Stimulated activated CD8-positive, alpha-beta memory T cell treated with anti-CD3 and anti-CD28 coated beads, Interleukin-2, amount 100 ng/mL, for 48 hours (primary cell): ENCODE measurements around the gene ATXN10.
"Not testable (repeated sequence)": the region's sequence is repeated elsewhere in the genome, so short reads cannot be mapped to it uniquely, and the experiment has no call there.

Experiments
- DNase-seq, 2 donors: peaks; one replicate each; pipeline ENCODE4 v3.0.0-alpha.2; 2020; ENCODE audit warnings: low read depth in 2 of 2

The ATXN10 gene

GRCh38 chr22:45709060-45709739 lies 37.6 kb downstream of the ATXN10 start:
- no peak for DNase-seq

- DNase-seq: no peak
Measured at GRCh38 chr22:45709866-45710265, 38.2 kb downstream of the ATXN10 start.

- DNase-seq: no peak
Measured at GRCh38 chr22:45710469-45710868, 38.8 kb downstream of the ATXN10 start.

GRCh38 chr22:45714390-45714789 lies 42.8 kb downstream of the ATXN10 start:
- not testable (repeated sequence) for DNase-seq

GRCh38 chr22:45717789-45718188 lies 46.2 kb downstream of the ATXN10 start:
- DNase-seq: no peak

- DNase-seq: no peak
Measured at GRCh38 chr22:45718391-45718790, 46.8 kb downstream of the ATXN10 start.

GRCh38 chr22:45720839-45721378 lies 49.3 kb downstream of the ATXN10 start:
- DNase-seq: no peak

- DNase-seq: no peak
Measured at GRCh38 chr22:45722006-45722405, 50.4 kb downstream of the ATXN10 start.

GRCh38 chr22:45726081-45726480 lies 54.4 kb downstream of the ATXN10 start:
- no peak for DNase-seq

GRCh38 chr22:45731041-45731797 lies 59.6 kb downstream of the ATXN10 start:
- no peak for DNase-seq

GRCh38 chr22:45731798-45732495 lies 60.3 kb downstream of the ATXN10 start:
- no peak for DNase-seq

- no peak for DNase-seq
Measured at GRCh38 chr22:45735273-45735672, 63.6 kb downstream of the ATXN10 start.

GRCh38 chr22:45738206-45738605 lies 66.6 kb downstream of the ATXN10 start:
- no peak for DNase-seq

GRCh38 chr22:45740236-45740635 lies 68.6 kb downstream of the ATXN10 start:
- no peak for DNase-seq

- no peak for DNase-seq
Measured at GRCh38 chr22:45742866-45743450, 71.3 kb downstream of the ATXN10 start.

- no peak for DNase-seq
Measured at GRCh38 chr22:45743687-45744086, 72.1 kb downstream of the ATXN10 start.

GRCh38 chr22:45744442-45744841 lies 72.8 kb downstream of the ATXN10 start:
- no peak for DNase-seq

- no peak for DNase-seq
Measured at GRCh38 chr22:45750626-45751025, 79.0 kb downstream of the ATXN10 start.

GRCh38 chr22:45752036-45752435 lies 80.4 kb downstream of the ATXN10 start:
- DNase-seq: no peak

- no peak for DNase-seq
Measured at GRCh38 chr22:45754822-45755221, 83.2 kb downstream of the ATXN10 start.

GRCh38 chr22:45756558-45756957 lies 84.9 kb downstream of the ATXN10 start:
- DNase-seq: no peak

- no peak for DNase-seq
Measured at GRCh38 chr22:45757068-45757467, 85.4 kb downstream of the ATXN10 start.
